ENCODE data around the gene KRTAP1-5.

- TF ChIP-seq CTCF (IDR thresholded peaks at IDR 0.05) (no peak), POLR2A (IDR thresholded peaks at IDR 0.05) (no peak)
These were observed 10.3 kb downstream of the KRTAP1-5 start for GRCh38 chr17:41016578-41017215.

Data from uterus (tissue), 2 donors.